ENCODE measurements around the gene SLC6A9.

Gene SLC6A9

GRCh38 chr1:43958351-43959255, 72.7 kb downstream of the SLC6A9 start:
- no peak for TF ChIP-seq CTCF (IDR thresholded peaks at IDR 0.05)

GRCh38 chr1:43957407-43958040, 73.7 kb downstream of the SLC6A9 start:
- TF ChIP-seq CTCF (IDR thresholded peaks at IDR 0.05): no peak

- no peak for TF ChIP-seq CTCF (IDR thresholded peaks at IDR 0.05)
Measured at GRCh38 chr1:43956234-43956633, 75.0 kb downstream of the SLC6A9 start.

GRCh38 chr1:43954036-43954435, 77.2 kb downstream of the SLC6A9 start:
- no peak for TF ChIP-seq CTCF (IDR thresholded peaks at IDR 0.05)

- TF ChIP-seq CTCF (IDR thresholded peaks at IDR 0.05): no peak
Measured at GRCh38 chr1:43953361-43953760, 77.9 kb downstream of the SLC6A9 start.

- TF ChIP-seq CTCF (IDR thresholded peaks at IDR 0.05): no peak
Measured at GRCh38 chr1:43952731-43953346, 78.4 kb downstream of the SLC6A9 start.

- TF ChIP-seq CTCF (IDR thresholded peaks at IDR 0.05): no peak
Measured at GRCh38 chr1:43951021-43951985, 80.0 kb downstream of the SLC6A9 start.
